Measurements from ENCODE around the gene EPHB1.
"Not testable (repeated sequence)": the region's sequence is repeated elsewhere in the genome, so short reads cannot be mapped to it uniquely, and the experiment has no call there.

The EPHB1 gene

GRCh38 chr3:135090020-135090717 lies 295.1 kb downstream of the EPHB1 start:
- no peak for DNase-seq

- DNase-seq = no peak
Observed at GRCh38 chr3:135091946-135092345, 296.9 kb downstream of the EPHB1 start.

- no peak for DNase-seq
Observed at GRCh38 chr3:135093121-135093520, 298.1 kb downstream of the EPHB1 start.

GRCh38 chr3:135097276-135097946 lies 302.4 kb downstream of the EPHB1 start:
- peak; percentile 3 for DNase-seq

GRCh38 chr3:135099734-135100355 lies 304.8 kb downstream of the EPHB1 start:
- no peak for DNase-seq

GRCh38 chr3:135100366-135100765 lies 305.3 kb downstream of the EPHB1 start:
- peak; percentile 41 for DNase-seq

GRCh38 chr3:135103917-135104316 lies 308.9 kb downstream of the EPHB1 start:
- DNase-seq = peak; percentile 89

GRCh38 chr3:135106445-135106844 lies 311.4 kb downstream of the EPHB1 start:
- DNase-seq = peak; percentile 87

- DNase-seq = no peak
Observed at GRCh38 chr3:135107043-135107442, 312.0 kb downstream of the EPHB1 start.

GRCh38 chr3:135109681-135110080 lies 314.6 kb downstream of the EPHB1 start:
- DNase-seq = peak; percentile 69

- not testable (repeated sequence) for DNase-seq
Observed at GRCh38 chr3:135114551-135114950, 319.5 kb downstream of the EPHB1 start.

GRCh38 chr3:135117977-135118376 lies 322.9 kb downstream of the EPHB1 start:
- no peak for DNase-seq

GRCh38 chr3:135118792-135119191 lies 323.7 kb downstream of the EPHB1 start:
- no peak for DNase-seq

GRCh38 chr3:135125171-135125801 lies 330.2 kb downstream of the EPHB1 start:
- no peak for DNase-seq

- no peak for DNase-seq
Observed at GRCh38 chr3:135127946-135128470, 332.9 kb downstream of the EPHB1 start.

GRCh38 chr3:135128818-135129217 lies 333.8 kb downstream of the EPHB1 start:
- no peak for DNase-seq

GRCh38 chr3:135131290-135131689 lies 336.2 kb downstream of the EPHB1 start:
- no peak for DNase-seq

- DNase-seq = no peak
Observed at GRCh38 chr3:135133905-135134683, 339.0 kb downstream of the EPHB1 start.

GRCh38 chr3:135134684-135135075 lies 339.6 kb downstream of the EPHB1 start:
- DNase-seq = no peak

- DNase-seq = no peak
Observed at GRCh38 chr3:135135445-135135844, 340.4 kb downstream of the EPHB1 start.

GRCh38 chr3:135136361-135137100 lies 341.5 kb downstream of the EPHB1 start:
- DNase-seq = no peak

GRCh38 chr3:135137296-135137695 lies 342.2 kb downstream of the EPHB1 start:
- DNase-seq = no peak
